Breast epithelium (tissue), 4 donors: Measurements from ENCODE around the gene MYO3B. TPM values are rescaled to one million over a fixed set of nuclear protein-coding genes. Genes with fewer than 3 reads are reported as not detected.

Experiments
- DNase-seq, 2 donors: peaks; one replicate each; pipeline ENCODE4 v3.0.0-alpha.2; 2019; ENCODE audit warnings: low spot score in 2 of 2
- H3K27ac ChIP-seq, 2 donors: fragments of 200-600 bp; sonication (generic) in 1 of 2; one replicate each; pipeline ENCODE4 v1.5.1; 2016 to 2019; ENCODE audit warnings: mild to moderate bottlenecking in 1 of 2
- H3K27me3 ChIP-seq, 2 donors: fragments of 200-600 bp; sonication (generic) in 1 of 2; one replicate each; pipeline versions ENCODE4 v1.5.1 to v1.6.0; 2017 to 2019; ENCODE audit warnings: control low read depth in 1 of 2, mild to moderate bottlenecking in 1 of 2
- H3K36me3 ChIP-seq: fragments of 200-600 bp; one replicate; pipeline ENCODE4 v1.5.1; 2019
- H3K4me1 ChIP-seq, 2 donors: fragments of 200-600 bp; sonication (generic); one replicate each; pipeline ENCODE4 v1.5.1; 2016 to 2019; ENCODE audit warnings: control low read depth in 1 of 2
- H3K4me3 ChIP-seq, 3 donors: fragments of 200-600 bp; sonication (generic); 1 replicate in 2 of 3; 2 replicates in 1 of 3; pipeline ENCODE4 v1.5.1; 2016 to 2019; ENCODE audit warnings: mild to moderate bottlenecking in 3 of 3, moderate library complexity in 2 of 3
- H3K9me3 ChIP-seq, 2 donors: fragments of 200-600 bp; sonication (generic) in 1 of 2; one replicate each; pipeline ENCODE4 v1.5.1; 2016 to 2019; ENCODE audit warnings: control low read depth in 1 of 2
- CTCF ChIP-seq, 3 donors: fragments of 450-650 bp; IDR thresholded peaks; one replicate each; pipeline ENCODE4 v1.5.1; 2016 to 2017; ENCODE audit warnings: antibody characterized with exemption in 3 of 3, mild to moderate bottlenecking in 3 of 3, moderate library complexity in 3 of 3
- POLR2A ChIP-seq: fragments of 450-650 bp; IDR thresholded peaks from one replicate; pipeline ENCODE4 v1.6.1; 2016; ENCODE audit warnings: antibody characterized with exemption, mild to moderate bottlenecking, moderate library complexity
- POLR2AphosphoS5 ChIP-seq, 3 donors: sonication (generic); formaldehyde crosslinking; IDR thresholded peaks; one replicate each; pipeline ENCODE4 v1.6.1; 2017; ENCODE audit warnings: antibody characterized with exemption in 3 of 3
- intact Hi-C: fragments of 100-400 bp; cut with DNase I; formaldehyde crosslinking; loops from one replicate; pipeline ENCODE4 v1.15.1; 2023; ENCODE audit warnings: low total_unique reads
- total RNA-seq, 3 donors: library from RNA; depleted of rRNA; stranded (reverse); fragments of >200 nt; gene quantifications; one replicate each; pipeline ENCODE4 v1.1.0, GENCODE V29; 2016

Gene MYO3B
- total RNA-seq, 3 donors from 2014 or later, result 0.15 to 0.98 (median 0.16) TPM

- no peak for DNase-seq
- Histone ChIP-seq H3K4me1 (no peaks in the 10 kb centered on the region), H3K4me3 (no peak overlapping the region), H3K27me3 (no peaks in the 10 kb centered on the region), H3K9me3 (no peaks in the 10 kb centered on the region), H3K27ac (no peak overlapping the region), H3K36me3 (no peaks in the 10 kb centered on the region)
- intact Hi-C loops, result loop anchor here (5.0 kb wide), 1 partner anchor 493 kb away; no protein-coding TSS in a partner anchor
- TF ChIP-seq POLR2A (no peak), CTCF (IDR thresholded peaks at IDR 0.05) (no peak), POLR2AphosphoS5 (IDR thresholded peaks at IDR 0.05) (no peak)
Measured at GRCh38 chr2:170685591-170685990, 507.6 kb downstream of the MYO3B start.

- no peak overlapping the region for H3K27ac ChIP-seq
- TF ChIP-seq CTCF (IDR thresholded peaks at IDR 0.05) (no peak), POLR2A (no peak)
- no peaks in the 10 kb centered on the region for H3K4me1 ChIP-seq
- no peaks in the 10 kb centered on the region for H3K27me3 ChIP-seq
- no peaks in the 10 kb centered on the region for H3K36me3 ChIP-seq
- DNase-seq, result no peak
- intact Hi-C loops, result loop anchor here (5.0 kb wide), 1 partner anchor 497 kb away; no protein-coding TSS in a partner anchor
- no peak overlapping the region for H3K4me3 ChIP-seq
- no peaks in the 10 kb centered on the region for H3K9me3 ChIP-seq
Measured at GRCh38 chr2:170689481-170689880, 511.5 kb downstream of the MYO3B start.

- Histone ChIP-seq H3K27me3 (no peaks in the 10 kb centered on the region), H3K27ac (no peak overlapping the region), H3K36me3 (no peaks in the 10 kb centered on the region), H3K9me3 (no peaks in the 10 kb centered on the region), H3K4me3 (no peak overlapping the region), H3K4me1 (no peaks in the 10 kb centered on the region)
- TF ChIP-seq POLR2AphosphoS5 (IDR thresholded peaks at IDR 0.05) (no peak), POLR2A (no peak), CTCF (IDR thresholded peaks at IDR 0.05) (no peak)
- intact Hi-C loops, result no loop called here
- DNase-seq, result no peak
Measured at GRCh38 chr2:170690640-170691039, 512.7 kb downstream of the MYO3B start.

- TF ChIP-seq POLR2AphosphoS5 (IDR thresholded peaks at IDR 0.05), result no peak
- TF ChIP-seq POLR2A, result no peak
- no peak for TF ChIP-seq CTCF (IDR thresholded peaks at IDR 0.05)
- no peaks in the 10 kb centered on the region for H3K4me1 ChIP-seq
- no peak overlapping the region for H3K27ac ChIP-seq
- intact Hi-C loops, result no loop called here
- no peaks in the 10 kb centered on the region for H3K36me3 ChIP-seq
- H3K27me3 ChIP-seq, result no peaks in the 10 kb centered on the region
- no peak overlapping the region for H3K4me3 ChIP-seq
- no peak for DNase-seq
- no peaks in the 10 kb centered on the region for H3K9me3 ChIP-seq
Measured at GRCh38 chr2:170694316-170694715, 516.4 kb downstream of the MYO3B start.

- H3K4me3 ChIP-seq, result no peak overlapping the region
- H3K9me3 ChIP-seq, result no peaks in the 10 kb centered on the region
- H3K27ac ChIP-seq, result no peak overlapping the region
- H3K4me1 ChIP-seq, result no peaks in the 10 kb centered on the region
- TF ChIP-seq CTCF (IDR thresholded peaks at IDR 0.05) (no peak), POLR2AphosphoS5 (IDR thresholded peaks at IDR 0.05) (no peak), POLR2A (no peak)
- DNase-seq, result no peak
- intact Hi-C loops, result no loop called here
- H3K27me3 ChIP-seq, result no peaks in the 10 kb centered on the region
- no peaks in the 10 kb centered on the region for H3K36me3 ChIP-seq
Measured at GRCh38 chr2:170695521-170696410, 517.8 kb downstream of the MYO3B start.
